Nephron progenitor cell (in vitro differentiated cells): ENCODE measurements around the gene WDTC1.
"Not testable (repeated sequence)": the region's sequence is repeated elsewhere in the genome, so short reads cannot be mapped to it uniquely, and the experiment has no call there.

Experiments
- DNase-seq: peaks from one replicate; pipeline ENCODE4 v3.0.0; 2021
- H3K27ac Mint-ChIP-seq: 2 replicates; pipeline ENCODE4 v1.8.0; 2021; ENCODE audit warnings: mild to moderate bottlenecking, moderate library complexity, mixed read lengths
- H3K27me3 Mint-ChIP-seq: 2 replicates; pipeline ENCODE4 v1.8.0; 2021; ENCODE audit warnings: mild to moderate bottlenecking, low read depth, mixed read lengths; ENCODE audit not compliant: poor library complexity
- H3K36me3 Mint-ChIP-seq: 2 replicates; pipeline ENCODE4 v1.8.0; 2021; ENCODE audit warnings: low read depth, mixed read lengths
- H3K4me1 Mint-ChIP-seq: 2 replicates; pipeline ENCODE4 v1.8.0; 2021; ENCODE audit warnings: mixed read lengths
- H3K4me3 Mint-ChIP-seq: 2 replicates; pipeline ENCODE4 v1.8.0; 2021; ENCODE audit warnings: mild to moderate bottlenecking, moderate library complexity, mixed read lengths
- H3K9me3 Mint-ChIP-seq: 2 replicates; pipeline ENCODE4 v1.8.0; 2021; ENCODE audit warnings: mild to moderate bottlenecking, moderate library complexity, mixed read lengths
- CTCF ChIP-seq: fragments of 200-600 bp; sonication (generic); IDR thresholded peaks from 2 replicates; pipeline ENCODE4 v1.5.0; 2021; ENCODE audit warnings: antibody characterized with exemption

The WDTC1 gene

DNA sequence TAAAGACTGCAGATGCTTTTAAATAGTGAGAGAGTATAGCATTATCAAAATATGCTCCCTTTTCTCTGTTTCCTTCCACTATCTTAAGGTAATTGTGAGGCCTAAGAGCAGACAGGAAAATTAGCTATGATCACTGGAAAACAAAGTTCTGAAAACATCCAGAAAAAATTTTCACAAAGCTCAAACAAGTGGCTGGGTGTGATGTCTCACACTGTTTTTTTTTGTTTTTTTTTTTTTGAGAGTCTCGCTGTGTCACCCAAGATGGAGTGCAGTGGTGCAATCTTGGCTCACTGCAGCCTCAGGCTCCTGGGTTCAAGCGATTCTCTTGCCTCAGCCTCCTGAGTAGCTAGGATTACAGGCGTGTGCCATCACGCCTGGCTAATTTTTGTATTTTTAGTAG lies 7.2 kb downstream of the WDTC1 start:
- no peaks in the 10 kb centered on the region for H3K9me3 Mint-ChIP-seq
- no peaks in the 10 kb centered on the region for H3K4me1 Mint-ChIP-seq
- DNase-seq, result no peak

GRCh38 chr1:27243665-27244064 lies 9.2 kb downstream of the WDTC1 start:
- peaks cover 27% of the 10 kb centered on the region for H3K36me3 Mint-ChIP-seq
- not testable (repeated sequence) for H3K4me1 Mint-ChIP-seq, H3K27ac Mint-ChIP-seq, H3K4me3 Mint-ChIP-seq, DNase-seq, H3K9me3 Mint-ChIP-seq, H3K27me3 Mint-ChIP-seq

More for the DNA sequence above, 7.2 kb downstream of the WDTC1 start:
- peaks cover 2% of the 10 kb centered on the region for H3K27me3 Mint-ChIP-seq
- TF ChIP-seq CTCF, result no peak
- peaks cover 15% of the 10 kb centered on the region for H3K36me3 Mint-ChIP-seq
- no peak overlapping the region for H3K27ac Mint-ChIP-seq
- no peak overlapping the region for H3K4me3 Mint-ChIP-seq

DNA sequence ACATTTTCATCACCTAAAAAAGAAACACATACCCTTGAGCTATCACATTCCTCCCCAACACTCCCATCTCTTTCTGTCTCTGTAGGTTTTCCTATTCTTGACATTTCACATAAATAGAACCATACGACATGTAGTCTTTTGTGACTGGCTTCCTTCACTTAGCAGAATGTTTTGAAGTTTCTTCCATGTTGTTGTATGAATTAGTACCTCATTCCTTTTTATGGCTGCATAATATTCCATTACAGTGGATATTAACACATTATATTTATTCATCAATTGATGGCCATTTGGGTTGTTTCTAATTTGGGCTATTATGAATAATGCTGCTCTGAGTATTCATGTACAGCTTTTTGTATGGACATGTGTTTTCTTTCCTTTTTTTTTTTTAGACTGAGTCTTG lies 11.8 kb downstream of the WDTC1 start:
- H3K9me3 Mint-ChIP-seq, result no peaks in the 10 kb centered on the region
- no peaks in the 10 kb centered on the region for H3K4me1 Mint-ChIP-seq
- peaks cover 27% of the 10 kb centered on the region for H3K36me3 Mint-ChIP-seq
- H3K27ac Mint-ChIP-seq, result no peak overlapping the region
- DNase-seq, result no peak
- no peak for TF ChIP-seq CTCF
- H3K4me3 Mint-ChIP-seq, result no peak overlapping the region
- peaks cover 2% of the 10 kb centered on the region for H3K27me3 Mint-ChIP-seq

DNA sequence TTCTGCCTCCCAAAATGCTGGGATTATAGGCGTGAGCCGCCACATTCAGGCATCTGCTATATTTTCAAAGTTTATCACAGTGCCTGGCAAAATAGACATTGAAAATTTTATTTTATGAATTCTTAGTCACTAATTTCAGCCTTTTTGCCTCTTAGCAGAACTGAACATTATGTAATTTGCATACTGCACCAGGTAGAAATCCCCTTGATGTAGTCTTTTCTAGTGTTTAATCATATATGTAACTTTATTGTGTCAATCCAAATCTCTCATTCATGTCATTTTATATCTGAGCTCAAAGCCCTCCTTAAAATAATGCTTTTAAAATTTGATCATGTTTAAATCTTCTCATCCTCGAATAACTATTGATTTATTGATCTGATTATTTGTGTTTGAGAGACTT lies 19.2 kb downstream of the WDTC1 start:
- H3K27me3 Mint-ChIP-seq, result no peaks in the 10 kb centered on the region
- no peak overlapping the region for H3K4me3 Mint-ChIP-seq
- no peak for TF ChIP-seq CTCF
- peaks cover 5% of the 10 kb centered on the region for H3K9me3 Mint-ChIP-seq
- no peak overlapping the region for H3K27ac Mint-ChIP-seq
- no peak for DNase-seq
- H3K36me3 Mint-ChIP-seq, result peaks cover 16% of the 10 kb centered on the region
- H3K4me1 Mint-ChIP-seq, result peaks cover 5% of the 10 kb centered on the region

DNA sequence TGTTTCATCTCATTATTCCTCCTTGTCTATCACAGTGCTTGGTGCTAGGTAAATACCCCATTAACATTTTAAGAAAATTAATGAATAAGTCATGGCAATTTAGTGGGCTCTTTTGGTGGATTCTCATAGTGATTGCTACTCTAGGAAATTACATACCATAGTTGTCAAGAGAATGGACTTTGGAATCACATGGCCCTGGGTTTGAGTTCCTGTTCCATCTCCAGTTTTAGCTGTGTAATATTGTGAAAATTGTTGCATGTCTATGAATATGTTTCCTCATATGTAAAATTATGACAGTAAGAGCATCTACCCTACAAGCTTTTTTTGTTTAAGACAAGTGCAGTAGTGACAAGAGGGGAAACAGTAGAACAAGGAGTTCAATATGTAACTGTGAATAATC lies 20.7 kb downstream of the WDTC1 start:
- Mint-ChIP-seq H3K27me3 (no peaks in the 10 kb centered on the region), H3K4me3 (no peak overlapping the region), H3K27ac (no peak overlapping the region), H3K4me1 (peaks cover 5% of the 10 kb centered on the region), H3K9me3 (peaks cover 5% of the 10 kb centered on the region), H3K36me3 (peaks cover 18% of the 10 kb centered on the region)
- no peak for TF ChIP-seq CTCF
- DNase-seq, result no peak

- Mint-ChIP-seq H3K36me3 (peaks cover 32% of the 10 kb centered on the region), H3K27me3 (peaks cover 4% of the 10 kb centered on the region), H3K27ac (no peak overlapping the region), H3K4me1 (peaks cover 5% of the 10 kb centered on the region), H3K9me3 (peaks cover 5% of the 10 kb centered on the region), H3K4me3 (no peak overlapping the region)
- TF ChIP-seq CTCF, result no peak
- DNase-seq, result no peak
These were observed 22.7 kb downstream of the WDTC1 start for GRCh38 chr1:27257155-27257554.
